Caco-2 (cell line): ENCODE measurements around the gene TRIM4. TPM values are rescaled to one million over a fixed set of nuclear protein-coding genes. Genes with fewer than 3 reads are reported as not detected.

ENCODE experiments used
- BruUV-seq: library from RNA; stranded (reverse); fragments of 400-500 nt; replicated peaks from 2 replicates; lab custom pipeline; 2021; lab: Mats Ljungman, UMichigan
- CTCF ChIA-PET: fragments of 300-600 bp; sonication (Branson Sonifier 250); formaldehyde crosslinking; loops from one replicate; lab custom pipeline; 2022; ENCODE audit warnings: antibody characterized with exemption; lab: Charles Lee
- POLR2A ChIA-PET: fragments of 300-600 bp; sonication (Branson Sonifier 250); formaldehyde crosslinking; loops from one replicate; lab custom pipeline; 2022; ENCODE audit warnings: antibody characterized with exemption; lab: Charles Lee
- DNase-seq, 2 experiments: peaks; one replicate each; pipeline versions ENCODE4 v3.0.0 to v3.0.0-alpha.2; 2020 to 2022
- H3K27me3 ChIP-seq: replicated peaks from 2 replicates; pipeline ENCODE4 v1.6.0; 2011; ENCODE audit warnings: low read length; ENCODE audit not compliant: control insufficient read depth, insufficient read depth
- H3K36me3 ChIP-seq: 2 replicates; pipeline ENCODE4 v1.5.1; 2011; ENCODE audit warnings: low read length; ENCODE audit not compliant: control insufficient read depth, insufficient read depth
- H3K4me1 ChIP-seq: fragments of 250-450 bp; sonication (Bioruptor Pico); 2 replicates; pipeline ENCODE4 v1.5.1; 2020; ENCODE audit warnings: mild to moderate bottlenecking
- H3K4me3 ChIP-seq: 2 replicates; pipeline ENCODE4 v1.5.1; 2011; ENCODE audit warnings: low read depth, mild to moderate bottlenecking, control low read depth, low read length
- H3K9me3 ChIP-seq: fragments of 250-450 bp; sonication (Bioruptor Pico); 2 replicates; pipeline ENCODE4 v1.5.1; 2020; ENCODE audit warnings: mild to moderate bottlenecking, moderate library complexity
- H3K27ac Mint-ChIP-seq: one replicate; pipeline ENCODE4 v1.8.0; 2022; ENCODE audit warnings: mixed read lengths; ENCODE audit not compliant: unreplicated experiment
- H3K27me3 Mint-ChIP-seq: one replicate; pipeline ENCODE4 v1.8.0; 2022; ENCODE audit warnings: mixed read lengths; ENCODE audit not compliant: insufficient read depth, unreplicated experiment
- H3K36me3 Mint-ChIP-seq: one replicate; pipeline ENCODE4 v1.8.0; 2022; ENCODE audit warnings: mild to moderate bottlenecking, mixed read lengths; ENCODE audit not compliant: insufficient read depth, unreplicated experiment
- H3K4me1 Mint-ChIP-seq: one replicate; pipeline ENCODE4 v1.8.0; 2022; ENCODE audit warnings: low read depth, mixed read lengths; ENCODE audit not compliant: unreplicated experiment
- H3K4me3 Mint-ChIP-seq: one replicate; pipeline ENCODE4 v1.8.0; 2022; ENCODE audit warnings: mild to moderate bottlenecking, moderate library complexity, mixed read lengths; ENCODE audit not compliant: unreplicated experiment
- H3K9me3 Mint-ChIP-seq: one replicate; pipeline ENCODE4 v1.8.0; 2022; ENCODE audit warnings: mixed read lengths; ENCODE audit not compliant: unreplicated experiment
- intact Hi-C: fragments of 100-400 bp; cut with micrococcal nuclease; formaldehyde crosslinking; loops from one replicate; pipeline ENCODE4 v1.10.0; 2022; ENCODE audit not compliant: unreplicated experiment
- total RNA-seq: library from RNA; stranded (reverse); gene quantifications from 2 replicates; pipeline ENCODE4 v1.2.3, GENCODE V29; 2022
- TF ChIP-seq, protein P1 (sequence below), 2 experiments: fragments of 200-600 bp in 1 of 2; IDR thresholded peaks; 1 replicate in 1 of 2; 2 replicates in 1 of 2; pipeline versions ENCODE4 v1.5.1 to v1.8.0; 2011 to 2022; ENCODE audit warnings: antibody characterized with exemption in 1 of 2, control low read depth in 1 of 2, inconsistent platforms in 1 of 2, low read depth in 1 of 2, low read length in 1 of 2, mild to moderate bottlenecking in 1 of 2, moderate library complexity in 1 of 2; ENCODE audit not compliant: insufficient read depth in 1 of 2, severe bottlenecking in 1 of 2, unreplicated experiment in 1 of 2

TRIM4 gene
- total RNA-seq, 1 experiment from 2014 or later: 22.5 TPM

DNA sequence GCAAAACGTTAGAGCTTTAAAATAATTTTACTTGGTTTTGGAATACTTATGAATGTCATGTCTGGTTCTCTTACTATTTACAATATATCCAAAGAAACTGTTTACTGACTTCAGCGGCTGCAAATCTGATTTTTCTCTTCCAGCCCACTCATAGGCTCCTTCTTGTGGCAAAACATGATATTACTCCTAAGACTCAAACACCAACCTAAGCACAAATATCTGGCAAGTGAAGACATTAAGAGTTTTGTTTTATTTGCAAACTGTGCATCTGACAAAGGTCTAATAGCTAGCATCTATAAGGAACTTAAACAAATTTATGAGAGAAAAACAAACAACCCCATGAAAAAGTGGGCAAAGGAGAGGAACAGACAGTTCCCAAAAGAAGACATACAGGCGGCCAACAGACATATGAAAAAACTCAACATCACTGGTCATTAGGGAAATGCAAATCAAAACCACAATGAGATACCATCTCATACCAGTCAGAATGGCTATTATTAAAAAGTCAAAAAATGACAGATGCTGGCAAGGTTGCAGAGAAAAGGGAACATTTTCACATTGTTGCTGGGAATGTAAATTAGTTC is 30.4 kb upstream of the TRIM4 start:
- no peaks in the 10 kb centered on the region for H3K27me3 Mint-ChIP-seq
- H3K36me3 ChIP-seq: no peaks in the 10 kb centered on the region
- H3K4me1 ChIP-seq: no peaks in the 10 kb centered on the region
- H3K9me3 Mint-ChIP-seq: peaks cover 17% of the 10 kb centered on the region
- no peak overlapping the region for H3K27ac Mint-ChIP-seq
- BruUV-seq: no TSS peak
- DNase-seq: no peak
- intact Hi-C loops: no loop called here
- no peak overlapping the region for H3K4me3 ChIP-seq
- POLR2A ChIA-PET: no interaction called here
- CTCF ChIA-PET: no interaction called here
- no peaks in the 10 kb centered on the region for H3K27me3 ChIP-seq
- TF ChIP-seq, protein P1, sequence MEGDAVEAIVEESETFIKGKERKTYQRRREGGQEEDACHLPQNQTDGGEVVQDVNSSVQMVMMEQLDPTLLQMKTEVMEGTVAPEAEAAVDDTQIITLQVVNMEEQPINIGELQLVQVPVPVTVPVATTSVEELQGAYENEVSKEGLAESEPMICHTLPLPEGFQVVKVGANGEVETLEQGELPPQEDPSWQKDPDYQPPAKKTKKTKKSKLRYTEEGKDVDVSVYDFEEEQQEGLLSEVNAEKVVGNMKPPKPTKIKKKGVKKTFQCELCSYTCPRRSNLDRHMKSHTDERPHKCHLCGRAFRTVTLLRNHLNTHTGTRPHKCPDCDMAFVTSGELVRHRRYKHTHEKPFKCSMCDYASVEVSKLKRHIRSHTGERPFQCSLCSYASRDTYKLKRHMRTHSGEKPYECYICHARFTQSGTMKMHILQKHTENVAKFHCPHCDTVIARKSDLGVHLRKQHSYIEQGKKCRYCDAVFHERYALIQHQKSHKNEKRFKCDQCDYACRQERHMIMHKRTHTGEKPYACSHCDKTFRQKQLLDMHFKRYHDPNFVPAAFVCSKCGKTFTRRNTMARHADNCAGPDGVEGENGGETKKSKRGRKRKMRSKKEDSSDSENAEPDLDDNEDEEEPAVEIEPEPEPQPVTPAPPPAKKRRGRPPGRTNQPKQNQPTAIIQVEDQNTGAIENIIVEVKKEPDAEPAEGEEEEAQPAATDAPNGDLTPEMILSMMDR (IDR thresholded peaks at IDR 0.05; ENCODE audit: insufficient read depth in 1 of 2, low read depth in 1 of 2, low read length in 1 of 2, severe bottlenecking in 1 of 2, unreplicated experiment in 1 of 2): peak; percentile 12 to 20
- peaks cover 7% of the 10 kb centered on the region for H3K9me3 ChIP-seq
- H3K4me3 Mint-ChIP-seq: no peak overlapping the region
- no peaks in the 10 kb centered on the region for H3K36me3 Mint-ChIP-seq
- H3K4me1 Mint-ChIP-seq: no peaks in the 10 kb centered on the region

DNA sequence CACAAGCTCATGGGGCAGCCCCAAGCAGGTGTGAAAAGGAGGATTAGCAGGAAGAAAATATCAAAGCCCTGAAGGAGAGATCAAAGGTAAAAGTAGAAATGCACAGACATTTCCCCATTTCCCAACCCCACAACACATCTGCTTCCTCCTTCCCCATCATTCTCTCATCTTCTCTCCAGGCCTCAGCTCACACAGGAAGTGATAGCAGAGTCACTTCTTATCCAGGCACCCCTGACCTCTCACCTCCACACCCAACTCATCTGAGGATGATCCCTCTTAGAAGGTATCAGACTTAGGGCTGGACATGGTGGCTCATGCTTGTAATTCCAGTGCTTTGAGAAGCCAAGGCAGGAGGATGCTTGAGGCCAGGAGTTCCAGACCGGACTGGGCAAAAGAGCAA is 28.3 kb upstream of the TRIM4 start:
- Mint-ChIP-seq H3K4me3 (no peak overlapping the region), H3K4me1 (no peaks in the 10 kb centered on the region), H3K27ac (no peak overlapping the region), H3K9me3 (peaks cover 17% of the 10 kb centered on the region), H3K36me3 (no peaks in the 10 kb centered on the region), H3K27me3 (peaks cover 1% of the 10 kb centered on the region)
- Histone ChIP-seq H3K36me3 (no peaks in the 10 kb centered on the region), H3K27me3 (no peaks in the 10 kb centered on the region), H3K4me1 (no peaks in the 10 kb centered on the region), H3K4me3 (no peak overlapping the region), H3K9me3 (peaks cover 7% of the 10 kb centered on the region; the same call in 1 of the 2 replicates)
- ChIA-PET CTCF (no interaction called here), POLR2A (no interaction called here)
- no peak for DNase-seq
- no TSS peak for BruUV-seq
- intact Hi-C loops: no loop called here
- TF ChIP-seq, protein P1 (IDR thresholded peaks at IDR 0.05; ENCODE audit: insufficient read depth in 1 of 2, low read depth in 1 of 2, low read length in 1 of 2, severe bottlenecking in 1 of 2, unreplicated experiment in 1 of 2): no peak

DNA sequence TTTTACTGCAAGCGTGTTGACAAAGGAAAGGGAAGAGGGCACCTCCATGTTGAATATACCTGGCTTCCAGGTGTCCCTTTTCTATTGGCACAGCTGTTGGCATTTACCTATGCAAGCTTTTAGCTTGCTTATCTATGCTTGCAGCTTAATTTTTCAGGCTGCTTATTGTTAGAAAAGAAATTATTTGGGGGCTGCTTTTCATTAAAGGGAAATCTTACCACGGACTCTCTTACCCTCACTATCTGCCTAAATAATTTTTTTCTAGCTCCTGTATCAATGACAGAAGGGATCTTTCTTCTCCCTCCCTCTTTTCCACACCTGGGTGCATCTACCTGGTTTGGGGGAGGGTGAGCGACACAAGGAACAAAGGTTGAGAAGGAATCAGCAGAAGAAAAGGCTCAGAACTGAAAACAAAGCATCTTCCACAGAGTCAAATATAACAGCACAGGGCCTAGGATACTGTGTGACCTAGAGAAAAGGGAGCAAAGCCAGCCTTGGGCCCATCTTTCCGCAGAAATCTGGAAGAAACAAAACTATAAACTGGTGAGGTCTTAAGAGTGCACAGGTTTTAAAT is 25.3 kb upstream of the TRIM4 start:
- H3K4me3 ChIP-seq: no peak overlapping the region
- DNase-seq: no peak
- peaks cover 2% of the 10 kb centered on the region for H3K27me3 Mint-ChIP-seq
- no peaks in the 10 kb centered on the region for H3K27me3 ChIP-seq
- ChIA-PET CTCF (no interaction called here), POLR2A (no interaction called here)
- H3K36me3 ChIP-seq: no peaks in the 10 kb centered on the region
- H3K4me1 Mint-ChIP-seq: no peaks in the 10 kb centered on the region
- no peaks in the 10 kb centered on the region for H3K9me3 ChIP-seq
- peaks cover 12% of the 10 kb centered on the region for H3K9me3 Mint-ChIP-seq
- H3K4me1 ChIP-seq: no peaks in the 10 kb centered on the region
- TF ChIP-seq, protein P1 (IDR thresholded peaks at IDR 0.05; ENCODE audit: insufficient read depth in 1 of 2, low read depth in 1 of 2, low read length in 1 of 2, severe bottlenecking in 1 of 2, unreplicated experiment in 1 of 2): no peak
- H3K27ac Mint-ChIP-seq: no peak overlapping the region
- intact Hi-C loops: no loop called here
- H3K36me3 Mint-ChIP-seq: no peaks in the 10 kb centered on the region
- H3K4me3 Mint-ChIP-seq: no peak overlapping the region
- no TSS peak for BruUV-seq
